WTC11 (cell line): ENCODE results near the gene TOM1L2. TPM values are rescaled to one million over a fixed set of nuclear protein-coding genes. Genes with fewer than 3 reads are reported as not detected.

Experiments
- ATAC-seq: fragments of 200-7000 bp; cut with Tn5 transposase; 2 replicates; pipeline ENCODE4 v1.10.0; 2021; ENCODE audit warnings: mild to moderate bottlenecking, moderate library complexity
- CTCF ChIA-PET: fragments of 300-600 bp; sonication (Branson Sonifier 250); formaldehyde crosslinking; loops from one replicate; lab custom pipeline; 2021; ENCODE audit warnings: antibody characterized with exemption; lab: Charles Lee
- POLR2A ChIA-PET: fragments of 350-600 bp; sonication (Branson Sonifier 250); formaldehyde crosslinking; loops from one replicate; lab custom pipeline; 2021; ENCODE audit warnings: antibody characterized with exemption; lab: Charles Lee
- DNase-seq: peaks from one replicate; pipeline ENCODE4 v3.0.0; 2021; ENCODE audit warnings: low spot score
- H3K27ac Mint-ChIP-seq: 2 replicates; pipeline ENCODE4 v1.8.0; 2021; ENCODE audit warnings: mixed read lengths
- H3K27me3 Mint-ChIP-seq: 2 replicates; pipeline ENCODE4 v1.8.0; 2021; ENCODE audit warnings: low read depth, mild to moderate bottlenecking, moderate library complexity, mixed read lengths
- H3K36me3 Mint-ChIP-seq: 2 replicates; pipeline ENCODE4 v1.8.0; 2021; ENCODE audit warnings: mixed read lengths
- H3K4me1 Mint-ChIP-seq: 2 replicates; pipeline ENCODE4 v1.8.0; 2022; ENCODE audit warnings: mixed read lengths
- H3K4me3 Mint-ChIP-seq: 2 replicates; pipeline ENCODE4 v1.8.0; 2021; ENCODE audit warnings: mild to moderate bottlenecking, moderate library complexity, mixed read lengths
- H3K9me3 Mint-ChIP-seq: 2 replicates; pipeline ENCODE4 v1.8.0; 2021; ENCODE audit warnings: mixed read lengths
- CBFB ChIP-seq: sonication (generic); formaldehyde crosslinking; IDR thresholded peaks from 2 replicates; pipeline ENCODE4 v1.8.1; 2022; ENCODE audit warnings: mild to moderate bottlenecking, low read depth, missing genetic modification reagents
- FOXJ3 ChIP-seq: sonication (generic); formaldehyde crosslinking; IDR thresholded peaks from 2 replicates; pipeline ENCODE4 v1.9.0; 2021; ENCODE audit warnings: missing genetic modification reagents, mild to moderate bottlenecking, borderline replicate concordance
- MXD4 ChIP-seq: fragments of 250-450 bp; sonication (Bioruptor Pico); IDR thresholded peaks from 2 replicates; pipeline ENCODE4 v1.8.0; 2021; ENCODE audit warnings: mild to moderate bottlenecking, moderate library complexity, borderline replicate concordance
- MYBL2 ChIP-seq: sonication (generic); formaldehyde crosslinking; IDR thresholded peaks from 2 replicates; pipeline ENCODE4 v1.8.1; 2023; ENCODE audit warnings: mild to moderate bottlenecking, moderate library complexity, missing genetic modification reagents
- NFE2L1 ChIP-seq: sonication (generic); formaldehyde crosslinking; IDR thresholded peaks from 2 replicates; pipeline ENCODE4 v1.8.1; 2023; ENCODE audit warnings: missing genetic modification reagents
- NR1H2 ChIP-seq: sonication (generic); formaldehyde crosslinking; IDR thresholded peaks from 2 replicates; pipeline ENCODE4 v1.9.0; 2021; ENCODE audit warnings: mild to moderate bottlenecking, moderate library complexity, missing genetic modification reagents
- PRRX2 ChIP-seq: fragments of 250-450 bp; sonication (Bioruptor Pico); IDR thresholded peaks from 2 replicates; pipeline ENCODE4 v1.8.0; 2021; ENCODE audit warnings: mild to moderate bottlenecking
- SMAD3 ChIP-seq: sonication (generic); formaldehyde crosslinking; IDR thresholded peaks from 2 replicates; pipeline ENCODE4 v1.8.0; 2022; ENCODE audit warnings: missing genetic modification reagents, mild to moderate bottlenecking, borderline replicate concordance
- TEAD4 ChIP-seq: sonication (generic); formaldehyde crosslinking; IDR thresholded peaks from 2 replicates; pipeline ENCODE4 v1.8.0; 2022; ENCODE audit warnings: mild to moderate bottlenecking, missing genetic modification reagents
- ZNF317 ChIP-seq: sonication (generic); formaldehyde crosslinking; IDR thresholded peaks from 2 replicates; pipeline ENCODE4 v1.8.1; 2023; ENCODE audit warnings: low read depth, mild to moderate bottlenecking, moderate library complexity, missing genetic modification reagents, borderline replicate concordance
- ZNF396 ChIP-seq: fragments of 250-450 bp; sonication (Bioruptor Pico); IDR thresholded peaks from 2 replicates; pipeline ENCODE4 v1.8.0; 2021; ENCODE audit warnings: mild to moderate bottlenecking, moderate library complexity, borderline replicate concordance
- ZNF416 ChIP-seq: fragments of 250-450 bp; sonication (Bioruptor Pico); IDR thresholded peaks from 2 replicates; pipeline ENCODE4 v1.9.0; 2021; ENCODE audit warnings: mild to moderate bottlenecking, inconsistent platforms
- total RNA-seq: library from RNA; stranded (reverse); gene quantifications from 3 replicates; pipeline ENCODE4 v1.2.3, GENCODE V29; 2021
- TF ChIP-seq, protein P1 (sequence below): fragments of 250-450 bp; sonication (Bioruptor Pico); IDR thresholded peaks from 2 replicates; pipeline ENCODE4 v1.9.0; 2021; ENCODE audit warnings: mild to moderate bottlenecking
- TF ChIP-seq, protein P2 (sequence below): sonication (generic); formaldehyde crosslinking; IDR thresholded peaks from 2 replicates; pipeline ENCODE4 v1.8.1; 2022; ENCODE audit warnings: low read depth, mild to moderate bottlenecking, moderate library complexity, missing genetic modification reagents, borderline replicate concordance
- TF ChIP-seq, protein P3 (sequence below): sonication (generic); formaldehyde crosslinking; IDR thresholded peaks from 2 replicates; pipeline ENCODE4 v1.8.1; 2023; ENCODE audit warnings: mild to moderate bottlenecking, missing genetic modification reagents, borderline replicate concordance
- TF ChIP-seq, protein P4 (sequence below): sonication (generic); formaldehyde crosslinking; IDR thresholded peaks from 2 replicates; pipeline ENCODE4 v1.8.0; 2022; ENCODE audit warnings: mild to moderate bottlenecking, missing genetic modification reagents
- TF ChIP-seq, protein P5 (sequence below): sonication (generic); formaldehyde crosslinking; IDR thresholded peaks from 2 replicates; pipeline ENCODE4 v1.8.0; 2022; ENCODE audit warnings: missing genetic modification reagents
- TF ChIP-seq, protein P6 (sequence below): fragments of 250-450 bp; sonication (Bioruptor Pico); IDR thresholded peaks from 2 replicates; pipeline ENCODE4 v2.1.2; 2022; ENCODE audit warnings: mild to moderate bottlenecking, moderate library complexity

Gene TOM1L2
- total RNA-seq, 1 experiment from 2014 or later: 6.4 TPM

DNA sequence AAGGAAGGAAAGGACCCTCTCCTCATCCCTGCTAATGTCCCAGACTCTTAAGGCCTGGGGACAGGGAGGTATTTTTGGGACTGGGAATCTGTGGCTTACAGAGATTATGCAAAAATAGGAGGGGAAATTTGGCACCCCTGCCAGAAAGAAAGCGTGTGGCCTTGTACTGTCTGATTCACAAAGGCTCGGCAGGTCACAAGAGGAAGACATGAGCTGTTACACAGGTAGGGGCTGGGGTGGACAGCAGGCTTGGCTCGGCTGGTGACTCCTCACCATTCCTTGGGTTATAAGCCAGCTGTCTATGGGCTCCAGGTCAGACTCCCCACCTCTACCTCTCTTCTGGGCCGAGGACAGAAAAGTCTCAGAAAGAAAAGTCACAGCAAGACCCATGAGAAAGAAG, 114.7 kb downstream of the TOM1L2 start:
- Mint-ChIP-seq H3K4me1 (peaks cover 11% of the 10 kb centered on the region), H3K27me3 (no peaks in the 10 kb centered on the region), H3K36me3 (no peaks in the 10 kb centered on the region), H3K9me3 (no peaks in the 10 kb centered on the region), H3K27ac (peak overlapping the region; percentile 23; the same call in 1 of the 2 replicates), H3K4me3 (no peak overlapping the region)
- ATAC-seq: no peak
- TF ChIP-seq, protein P1, sequence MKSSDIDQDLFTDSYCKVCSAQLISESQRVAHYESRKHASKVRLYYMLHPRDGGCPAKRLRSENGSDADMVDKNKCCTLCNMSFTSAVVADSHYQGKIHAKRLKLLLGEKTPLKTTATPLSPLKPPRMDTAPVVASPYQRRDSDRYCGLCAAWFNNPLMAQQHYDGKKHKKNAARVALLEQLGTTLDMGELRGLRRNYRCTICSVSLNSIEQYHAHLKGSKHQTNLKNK (CRISPR knock-in tag): no peak
- no peak for TF ChIP-seq MYBL2 (CRISPR knock-in tag)
- TF ChIP-seq CBFB (CRISPR knock-in tag): no peak
- TF ChIP-seq, protein P2, sequence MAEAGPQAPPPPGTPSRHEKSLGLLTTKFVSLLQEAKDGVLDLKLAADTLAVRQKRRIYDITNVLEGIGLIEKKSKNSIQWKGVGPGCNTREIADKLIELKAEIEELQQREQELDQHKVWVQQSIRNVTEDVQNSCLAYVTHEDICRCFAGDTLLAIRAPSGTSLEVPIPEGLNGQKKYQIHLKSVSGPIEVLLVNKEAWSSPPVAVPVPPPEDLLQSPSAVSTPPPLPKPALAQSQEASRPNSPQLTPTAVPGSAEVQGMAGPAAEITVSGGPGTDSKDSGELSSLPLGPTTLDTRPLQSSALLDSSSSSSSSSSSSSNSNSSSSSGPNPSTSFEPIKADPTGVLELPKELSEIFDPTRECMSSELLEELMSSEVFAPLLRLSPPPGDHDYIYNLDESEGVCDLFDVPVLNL (CRISPR knock-in tag): no peak
- no peak for TF ChIP-seq FOXJ3 (CRISPR knock-in tag)
- no peak for TF ChIP-seq ZNF396 (CRISPR knock-in tag)
- TF ChIP-seq, protein P3, sequence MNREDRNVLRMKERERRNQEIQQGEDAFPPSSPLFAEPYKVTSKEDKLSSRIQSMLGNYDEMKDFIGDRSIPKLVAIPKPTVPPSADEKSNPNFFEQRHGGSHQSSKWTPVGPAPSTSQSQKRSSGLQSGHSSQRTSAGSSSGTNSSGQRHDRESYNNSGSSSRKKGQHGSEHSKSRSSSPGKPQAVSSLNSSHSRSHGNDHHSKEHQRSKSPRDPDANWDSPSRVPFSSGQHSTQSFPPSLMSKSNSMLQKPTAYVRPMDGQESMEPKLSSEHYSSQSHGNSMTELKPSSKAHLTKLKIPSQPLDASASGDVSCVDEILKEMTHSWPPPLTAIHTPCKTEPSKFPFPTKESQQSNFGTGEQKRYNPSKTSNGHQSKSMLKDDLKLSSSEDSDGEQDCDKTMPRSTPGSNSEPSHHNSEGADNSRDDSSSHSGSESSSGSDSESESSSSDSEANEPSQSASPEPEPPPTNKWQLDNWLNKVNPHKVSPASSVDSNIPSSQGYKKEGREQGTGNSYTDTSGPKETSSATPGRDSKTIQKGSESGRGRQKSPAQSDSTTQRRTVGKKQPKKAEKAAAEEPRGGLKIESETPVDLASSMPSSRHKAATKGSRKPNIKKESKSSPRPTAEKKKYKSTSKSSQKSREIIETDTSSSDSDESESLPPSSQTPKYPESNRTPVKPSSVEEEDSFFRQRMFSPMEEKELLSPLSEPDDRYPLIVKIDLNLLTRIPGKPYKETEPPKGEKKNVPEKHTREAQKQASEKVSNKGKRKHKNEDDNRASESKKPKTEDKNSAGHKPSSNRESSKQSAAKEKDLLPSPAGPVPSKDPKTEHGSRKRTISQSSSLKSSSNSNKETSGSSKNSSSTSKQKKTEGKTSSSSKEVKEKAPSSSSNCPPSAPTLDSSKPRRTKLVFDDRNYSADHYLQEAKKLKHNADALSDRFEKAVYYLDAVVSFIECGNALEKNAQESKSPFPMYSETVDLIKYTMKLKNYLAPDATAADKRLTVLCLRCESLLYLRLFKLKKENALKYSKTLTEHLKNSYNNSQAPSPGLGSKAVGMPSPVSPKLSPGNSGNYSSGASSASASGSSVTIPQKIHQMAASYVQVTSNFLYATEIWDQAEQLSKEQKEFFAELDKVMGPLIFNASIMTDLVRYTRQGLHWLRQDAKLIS (CRISPR knock-in tag): no peak
- TF ChIP-seq ZNF317: no peak
- TF ChIP-seq, protein P4, sequence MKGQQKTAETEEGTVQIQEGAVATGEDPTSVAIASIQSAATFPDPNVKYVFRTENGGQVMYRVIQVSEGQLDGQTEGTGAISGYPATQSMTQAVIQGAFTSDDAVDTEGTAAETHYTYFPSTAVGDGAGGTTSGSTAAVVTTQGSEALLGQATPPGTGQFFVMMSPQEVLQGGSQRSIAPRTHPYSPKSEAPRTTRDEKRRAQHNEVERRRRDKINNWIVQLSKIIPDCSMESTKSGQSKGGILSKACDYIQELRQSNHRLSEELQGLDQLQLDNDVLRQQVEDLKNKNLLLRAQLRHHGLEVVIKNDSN (CRISPR knock-in tag): no peak
- TF ChIP-seq NFE2L1 (CRISPR knock-in tag): no peak
- no peak for TF ChIP-seq PRRX2 (CRISPR knock-in tag)
- TF ChIP-seq ZNF416 (CRISPR knock-in tag): no peak
- no peak for TF ChIP-seq NR1H2
- TF ChIP-seq, protein P5, sequence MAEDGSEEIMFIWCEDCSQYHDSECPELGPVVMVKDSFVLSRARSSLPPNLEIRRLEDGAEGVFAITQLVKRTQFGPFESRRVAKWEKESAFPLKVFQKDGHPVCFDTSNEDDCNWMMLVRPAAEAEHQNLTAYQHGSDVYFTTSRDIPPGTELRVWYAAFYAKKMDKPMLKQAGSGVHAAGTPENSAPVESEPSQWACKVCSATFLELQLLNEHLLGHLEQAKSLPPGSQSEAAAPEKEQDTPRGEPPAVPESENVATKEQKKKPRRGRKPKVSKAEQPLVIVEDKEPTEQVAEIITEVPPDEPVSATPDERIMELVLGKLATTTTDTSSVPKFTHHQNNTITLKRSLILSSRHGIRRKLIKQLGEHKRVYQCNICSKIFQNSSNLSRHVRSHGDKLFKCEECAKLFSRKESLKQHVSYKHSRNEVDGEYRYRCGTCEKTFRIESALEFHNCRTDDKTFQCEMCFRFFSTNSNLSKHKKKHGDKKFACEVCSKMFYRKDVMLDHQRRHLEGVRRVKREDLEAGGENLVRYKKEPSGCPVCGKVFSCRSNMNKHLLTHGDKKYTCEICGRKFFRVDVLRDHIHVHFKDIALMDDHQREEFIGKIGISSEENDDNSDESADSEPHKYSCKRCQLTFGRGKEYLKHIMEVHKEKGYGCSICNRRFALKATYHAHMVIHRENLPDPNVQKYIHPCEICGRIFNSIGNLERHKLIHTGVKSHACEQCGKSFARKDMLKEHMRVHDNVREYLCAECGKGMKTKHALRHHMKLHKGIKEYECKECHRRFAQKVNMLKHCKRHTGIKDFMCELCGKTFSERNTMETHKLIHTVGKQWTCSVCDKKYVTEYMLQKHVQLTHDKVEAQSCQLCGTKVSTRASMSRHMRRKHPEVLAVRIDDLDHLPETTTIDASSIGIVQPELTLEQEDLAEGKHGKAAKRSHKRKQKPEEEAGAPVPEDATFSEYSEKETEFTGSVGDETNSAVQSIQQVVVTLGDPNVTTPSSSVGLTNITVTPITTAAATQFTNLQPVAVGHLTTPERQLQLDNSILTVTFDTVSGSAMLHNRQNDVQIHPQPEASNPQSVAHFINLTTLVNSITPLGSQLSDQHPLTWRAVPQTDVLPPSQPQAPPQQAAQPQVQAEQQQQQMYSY (CRISPR knock-in tag): no peak
- TF ChIP-seq MXD4: no peak
- TF ChIP-seq, protein P6, sequence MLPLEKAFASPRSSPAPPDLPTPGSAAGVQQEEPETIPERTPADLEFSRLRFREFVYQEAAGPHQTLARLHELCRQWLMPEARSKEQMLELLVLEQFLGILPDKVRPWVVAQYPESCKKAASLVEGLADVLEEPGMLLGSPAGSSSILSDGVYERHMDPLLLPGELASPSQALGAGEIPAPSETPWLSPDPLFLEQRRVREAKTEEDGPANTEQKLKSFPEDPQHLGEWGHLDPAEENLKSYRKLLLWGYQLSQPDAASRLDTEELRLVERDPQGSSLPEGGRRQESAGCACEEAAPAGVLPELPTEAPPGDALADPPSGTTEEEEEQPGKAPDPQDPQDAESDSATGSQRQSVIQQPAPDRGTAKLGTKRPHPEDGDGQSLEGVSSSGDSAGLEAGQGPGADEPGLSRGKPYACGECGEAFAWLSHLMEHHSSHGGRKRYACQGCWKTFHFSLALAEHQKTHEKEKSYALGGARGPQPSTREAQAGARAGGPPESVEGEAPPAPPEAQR: no peak
- TF ChIP-seq TEAD4 (CRISPR knock-in tag): no peak
- TF ChIP-seq SMAD3 (CRISPR knock-in tag): no peak
- ChIA-PET CTCF (interaction anchor here (1.4 to 4.4 kb wide), 3 partner anchors 13 to 62 kb away, joined by 3 to 20 read pairs (median 5); no protein-coding TSS in a partner anchor), POLR2A (interaction anchor here (1.0 kb wide), 1 partner anchor 21 kb away, joined by 4 read pairs; the partner anchor contains the start of gene SREBF1)
- no peak for DNase-seq
